ENCODE measurements around the gene AGER.
"Not testable (repeated sequence)": the region's sequence is repeated elsewhere in the genome, so short reads cannot be mapped to it uniquely, and the experiment has no call there.

AGER gene

GRCh38 chr6:32198866-32199265, 14.8 kb upstream of the AGER start:
- no peak for DNase-seq (ENCODE audit: low read depth)

DNA sequence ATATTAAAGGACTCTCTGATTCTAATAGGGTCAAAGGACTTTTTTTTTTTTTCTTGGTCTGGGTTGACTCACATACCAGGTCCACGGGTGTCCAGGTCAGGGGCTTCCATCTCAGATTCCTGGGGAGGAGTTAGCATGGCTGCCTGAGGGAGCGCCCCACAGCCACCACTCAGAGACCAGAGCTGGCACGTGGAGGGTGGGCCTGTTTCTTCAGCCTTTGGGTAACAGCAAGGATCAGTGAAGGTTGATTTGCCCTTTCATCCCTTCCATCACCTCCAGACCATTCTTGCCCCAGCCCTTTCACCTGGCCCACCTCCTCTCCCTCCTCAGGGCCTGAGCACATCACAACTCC, 14.3 kb upstream of the AGER start:
- no peak for DNase-seq (ENCODE audit: low read depth)

DNA sequence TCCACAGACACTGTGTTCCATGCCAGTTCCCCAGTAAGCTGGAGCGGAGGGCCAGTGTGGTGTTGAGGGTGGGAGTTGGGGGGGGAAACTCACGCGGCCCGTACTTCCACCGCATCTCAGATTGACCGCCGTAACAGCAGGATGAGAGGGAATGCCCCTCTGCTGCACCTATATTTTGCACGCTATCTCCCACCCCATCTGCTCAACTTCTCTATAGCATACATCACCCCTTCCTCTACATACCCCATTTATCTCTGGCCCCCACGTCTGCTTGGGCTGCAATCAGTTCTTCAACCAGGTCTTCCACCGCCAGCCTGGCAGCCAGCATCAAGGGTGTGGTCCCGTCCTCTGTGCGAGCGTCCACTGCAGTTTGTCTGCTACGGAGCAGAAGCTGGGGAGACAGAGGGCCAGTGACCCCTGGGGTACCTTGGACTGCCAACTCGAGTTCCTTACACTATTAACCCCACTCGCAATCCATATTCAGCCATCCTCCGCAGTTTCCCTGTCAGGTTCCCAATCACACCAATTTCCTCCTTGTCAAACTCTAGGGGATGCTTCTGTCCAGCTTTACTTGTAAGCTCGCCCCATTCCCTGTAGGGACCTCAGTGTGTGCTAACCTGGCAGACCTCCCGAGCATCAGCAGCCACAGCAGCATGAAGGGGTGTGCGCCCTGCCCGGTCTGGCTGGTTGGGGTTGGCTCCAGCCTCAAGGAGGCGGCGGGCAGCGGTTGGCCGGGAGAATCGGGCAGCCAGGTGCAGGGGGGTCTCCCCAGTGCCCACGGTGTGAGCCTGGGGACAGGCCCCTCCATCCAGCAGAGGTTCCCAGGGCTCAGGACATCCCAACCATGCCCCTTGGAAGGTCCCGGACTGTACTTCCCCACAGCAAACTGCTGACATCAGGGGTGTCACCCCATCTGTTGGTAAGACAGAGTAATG, 12.9 kb upstream of the AGER start:
- no peak for DNase-seq (ENCODE audit: low read depth)

DNA sequence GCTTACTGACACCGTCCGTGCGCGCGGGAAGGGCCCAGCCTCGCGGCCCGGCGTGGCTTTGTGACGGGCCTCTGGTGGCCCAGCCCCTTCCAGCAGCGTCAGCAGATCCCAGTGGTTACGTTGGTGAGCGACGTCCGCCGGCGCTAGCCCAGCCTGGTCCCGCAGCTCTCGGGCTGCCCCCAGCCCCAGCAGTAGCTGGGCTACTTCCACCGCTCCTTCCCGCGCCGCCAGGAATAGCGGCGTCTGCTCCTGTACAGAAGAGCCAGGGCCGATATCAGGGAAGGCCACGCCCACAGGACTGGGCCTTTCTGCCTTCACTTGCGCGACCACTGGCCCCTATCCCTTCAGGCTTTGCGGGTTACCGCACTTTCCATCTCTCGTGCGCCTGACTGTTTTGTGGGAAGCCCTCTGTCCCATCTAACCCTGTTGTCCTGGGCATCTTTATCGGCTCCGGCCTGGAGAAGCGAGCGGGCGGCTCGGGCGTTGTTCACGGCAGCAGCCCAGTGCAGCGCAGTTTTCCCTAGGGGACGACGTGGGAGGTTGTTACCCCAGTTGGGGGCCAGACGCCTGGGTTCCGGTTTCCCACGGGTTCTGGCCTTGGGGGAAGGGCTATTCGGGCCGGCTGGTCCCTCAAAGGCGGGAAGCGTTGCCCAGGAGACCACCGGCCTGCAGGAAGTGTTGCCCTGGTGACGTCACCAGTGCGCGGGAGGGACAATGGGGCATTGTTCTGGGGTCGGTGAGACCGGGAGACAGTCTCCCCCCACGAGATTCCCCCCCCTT, 12.0 kb upstream of the AGER start:
- DNase-seq (ENCODE audit: low read depth), result no peak

GRCh38 chr6:32195652-32195901, 11.5 kb upstream of the AGER start:
- peak; percentile 98 for DNase-seq (ENCODE audit: low read depth)

DNA sequence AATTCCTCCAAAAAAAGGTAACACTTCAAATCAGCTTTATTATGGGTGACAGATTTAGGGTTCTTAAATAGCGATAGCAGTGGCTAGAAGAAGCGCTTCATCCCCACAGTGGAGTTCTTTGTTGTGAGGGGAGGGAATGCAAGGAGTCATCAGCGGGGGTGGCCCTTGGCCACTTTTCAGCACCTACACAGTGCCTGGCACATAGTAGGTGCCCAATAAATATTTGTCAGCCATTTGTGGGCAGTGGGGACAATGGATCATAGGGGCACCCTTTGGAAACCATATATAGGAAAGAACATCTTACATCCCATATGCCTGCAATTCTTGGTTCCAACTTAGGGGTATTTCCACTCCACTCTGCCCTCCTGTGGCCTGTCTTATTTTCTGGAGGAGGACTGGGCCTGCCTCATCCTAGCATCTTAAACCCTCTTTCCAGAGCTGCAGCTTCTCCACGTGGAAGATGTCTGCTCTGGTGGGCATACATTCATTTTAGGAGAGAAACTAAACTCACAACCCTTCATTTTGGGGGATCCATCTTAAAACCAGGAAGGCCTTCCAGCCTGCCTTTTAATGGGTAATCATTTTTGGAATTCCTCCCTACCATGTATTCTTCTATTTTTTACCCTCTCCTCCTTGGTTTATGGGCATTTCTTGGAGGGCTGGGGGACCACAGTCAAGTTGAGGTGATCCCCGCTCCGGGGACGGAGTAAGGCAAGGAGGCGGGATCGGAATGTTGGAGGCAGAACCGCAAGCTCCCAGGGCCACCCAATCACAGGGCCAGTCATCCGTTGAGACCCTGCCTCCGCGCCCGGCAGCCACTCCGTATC, 11.0 kb upstream of the AGER start:
- no peak for DNase-seq (ENCODE audit: low read depth)

DNA sequence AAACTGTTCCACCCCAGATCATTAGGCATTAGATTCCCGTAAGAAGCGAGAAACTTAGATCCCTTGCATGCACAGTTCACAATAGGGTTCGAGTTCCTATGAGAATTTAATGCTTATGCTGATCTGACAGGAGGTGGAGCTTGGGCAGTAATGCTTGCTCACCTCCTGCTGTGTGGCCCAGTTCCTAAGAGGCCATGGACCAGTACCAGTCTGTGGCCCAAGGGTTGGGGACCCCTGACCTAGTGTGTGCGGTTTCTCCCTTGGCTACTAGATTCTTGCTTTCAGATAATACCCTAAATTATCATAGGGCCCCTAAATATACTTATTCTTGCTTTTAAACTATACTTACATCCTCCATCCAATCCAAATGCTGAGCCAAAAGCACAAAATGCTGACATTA, 10.3 kb upstream of the AGER start:
- no peak for DNase-seq (ENCODE audit: low read depth)

GRCh38 chr6:32193096-32193495, 9.0 kb upstream of the AGER start:
- not testable (repeated sequence) for DNase-seq (ENCODE audit: low read depth)

GRCh38 chr6:32192608-32193039, 8.6 kb upstream of the AGER start, which contains the start of gene GPSM3:
Gene GPSM3, minus strand, starts transcription at chr6:32192643. Its CDS starts 130 bp downstream, at chr6:32192513.
- no peak for DNase-seq (ENCODE audit: low read depth)

DNA sequence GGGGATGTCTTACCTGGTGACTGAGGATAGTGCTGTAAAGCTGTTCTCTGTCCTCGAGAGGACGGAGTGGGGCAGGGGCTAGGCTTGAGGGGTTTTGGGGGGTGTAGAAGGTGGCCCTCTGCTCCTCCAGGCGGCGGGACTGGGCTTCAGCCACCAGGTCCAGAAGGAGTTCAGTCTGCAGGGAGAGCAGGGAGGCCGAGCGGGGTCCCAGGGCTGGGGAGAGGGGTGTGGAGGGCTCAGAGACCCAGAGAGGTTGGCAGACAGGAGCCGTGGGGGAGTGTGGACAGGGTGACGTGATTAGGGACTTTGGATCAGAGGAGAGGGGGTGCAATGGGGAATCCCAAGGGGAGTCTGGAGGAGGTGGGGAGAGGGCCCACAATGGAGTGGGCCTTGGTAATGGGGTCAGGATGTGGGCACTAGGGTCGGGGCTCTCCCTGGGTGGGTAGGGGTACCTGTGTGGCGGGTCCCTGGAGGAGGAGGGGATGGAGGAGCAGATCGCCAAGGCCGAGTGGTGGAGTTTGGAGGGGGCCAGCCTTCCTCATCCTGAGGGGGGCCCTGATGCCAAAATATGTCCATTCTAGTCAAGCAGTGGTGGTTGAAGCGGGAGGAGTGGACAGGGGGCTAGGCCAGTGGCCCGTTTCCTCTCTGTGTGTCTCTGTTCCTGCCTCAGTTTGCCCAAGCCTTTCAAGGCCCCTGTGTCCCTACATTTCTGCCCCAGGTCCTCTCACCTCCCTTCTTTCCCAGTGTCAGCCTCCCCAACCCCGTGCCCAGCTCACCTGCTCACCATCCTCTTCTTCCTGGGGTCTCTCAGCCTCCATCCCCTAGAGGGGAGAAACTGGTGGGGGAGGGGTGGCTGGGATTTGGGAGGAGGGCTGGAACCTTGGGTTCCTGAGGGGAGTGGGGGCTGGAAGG, 7.9 kb upstream of the AGER start:
- DNase-seq (ENCODE audit: low read depth), result no peak

GRCh38 chr6:32190911-32191677, 7.0 kb upstream of the AGER start:
- no peak for DNase-seq (ENCODE audit: low read depth)

- DNase-seq (ENCODE audit: low read depth), result peak; percentile 54
Observed at GRCh38 chr6:32190054-32190851, 6.2 kb upstream of the AGER start, which contains the start of gene PBX2. Gene PBX2, minus strand, starts transcription at chr6:32190202. Its CDS starts 287 bp downstream, at chr6:32189915.

DNA sequence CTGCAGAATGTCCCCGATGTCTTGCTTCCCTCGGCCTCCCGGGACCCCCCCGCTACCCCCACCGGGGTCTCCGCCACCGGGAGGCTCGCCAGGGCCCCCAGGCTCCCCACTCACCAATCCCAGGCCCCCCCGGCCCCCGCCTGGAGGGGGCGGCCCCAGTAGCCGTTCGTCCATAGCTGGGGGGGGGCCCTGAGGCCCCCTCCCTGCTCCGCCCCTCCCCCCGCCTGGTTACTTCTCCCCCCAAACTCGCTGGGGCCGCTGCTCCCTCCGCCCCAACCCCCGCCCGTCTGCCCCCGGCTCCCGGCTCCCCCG, 5.6 kb upstream of the AGER start:
- no peak for DNase-seq (ENCODE audit: low read depth)

DNA sequence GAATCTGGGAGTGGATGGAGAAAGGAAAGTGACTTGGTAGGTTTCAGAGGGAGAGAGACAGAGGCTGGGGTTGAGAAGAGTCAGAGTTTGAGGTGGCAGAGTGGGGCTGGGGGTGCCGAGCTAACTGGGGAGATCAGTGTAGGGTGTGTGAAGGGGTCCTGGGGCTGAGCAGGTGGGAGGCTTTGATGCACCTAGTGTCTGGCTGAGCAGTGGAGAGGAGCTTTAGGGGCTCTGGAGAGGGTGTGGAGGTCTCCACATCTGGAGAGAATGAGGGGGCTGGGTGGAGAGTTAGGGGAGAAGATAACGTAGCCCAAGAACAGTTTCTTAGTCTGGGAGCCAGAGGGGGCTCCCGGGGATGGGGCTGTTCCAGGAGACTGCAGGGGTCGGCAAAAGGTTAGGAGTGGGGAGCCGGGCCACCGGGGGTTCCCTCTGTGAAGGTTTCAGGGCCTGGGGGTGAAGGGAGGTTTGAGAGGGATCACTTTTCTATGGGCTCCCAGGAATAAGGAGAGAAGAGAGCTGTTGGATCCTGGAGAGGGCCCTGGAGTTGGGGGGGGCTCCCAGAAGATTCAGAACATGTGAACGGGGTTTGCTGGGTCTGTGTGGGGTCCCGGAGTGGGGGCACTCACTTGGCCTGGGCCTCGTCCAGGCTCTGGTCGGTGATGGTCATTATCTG, 5.2 kb upstream of the AGER start:
- DNase-seq (ENCODE audit: low read depth), result no peak

DNA sequence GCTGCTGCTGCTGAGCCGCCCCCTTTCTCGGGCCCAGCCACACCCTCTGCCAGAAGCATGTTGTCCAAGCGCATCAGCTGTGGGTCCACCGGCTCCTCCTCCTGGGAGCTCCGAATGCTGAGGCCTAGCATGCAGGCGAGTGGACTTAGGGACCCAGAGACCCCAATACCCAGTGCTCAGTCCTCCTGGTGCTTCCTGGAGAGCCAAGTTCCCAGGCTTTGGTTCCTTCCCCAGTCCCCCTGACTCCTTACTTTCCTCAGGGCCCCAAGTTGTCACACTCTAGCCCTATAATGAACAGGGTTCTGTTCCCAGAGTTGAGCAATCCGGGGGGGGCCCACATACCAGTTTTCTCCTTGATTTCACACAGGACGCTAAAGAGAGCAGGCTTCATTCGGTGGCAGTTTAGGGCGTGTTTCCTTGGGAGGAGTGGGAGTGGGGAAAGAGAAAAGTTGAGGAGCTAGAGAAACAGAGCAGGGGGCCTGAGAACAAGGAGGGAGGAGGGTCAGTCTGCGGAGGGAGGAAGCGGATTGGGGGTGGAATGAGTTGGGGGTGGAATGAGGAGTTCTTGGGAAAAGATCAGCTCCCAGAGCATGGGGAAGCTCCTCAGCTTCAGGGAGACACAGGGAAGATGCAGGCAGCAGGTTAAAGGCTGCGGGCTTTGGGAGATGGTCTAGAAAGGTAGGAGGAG, 4.5 kb upstream of the AGER start:
- no peak for DNase-seq (ENCODE audit: low read depth)

DNA sequence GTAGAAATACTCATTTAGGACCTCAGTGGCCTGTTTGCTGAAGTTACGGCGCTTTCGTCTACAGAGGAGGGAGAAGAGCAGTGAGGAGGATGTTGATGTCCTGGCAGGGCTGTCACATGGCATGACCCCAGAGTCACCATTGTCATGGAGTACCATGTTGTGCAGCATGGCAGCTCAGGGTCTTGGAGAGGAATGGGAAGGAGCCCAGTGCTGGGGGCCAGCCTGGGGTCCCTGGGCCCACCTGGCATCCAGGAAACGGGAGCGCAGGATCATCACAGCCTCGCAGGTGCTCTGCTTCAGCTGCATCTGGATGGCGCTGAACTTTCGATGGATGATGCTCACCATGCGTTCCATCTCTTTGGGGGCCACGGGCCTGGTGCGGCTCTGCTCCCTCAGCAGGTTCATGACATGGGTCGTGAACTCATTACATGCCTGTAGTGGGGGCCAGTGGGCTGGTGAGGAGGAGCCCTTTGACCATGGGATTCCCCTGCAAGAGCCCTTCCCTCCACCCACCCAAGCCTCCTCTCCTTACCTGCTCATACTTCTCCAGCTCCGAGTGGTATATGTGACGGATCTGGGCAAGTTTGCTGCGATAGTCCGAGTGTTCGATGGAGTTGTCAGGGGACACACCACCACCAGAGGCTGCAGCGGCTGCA, 3.8 kb upstream of the AGER start:
- DNase-seq (ENCODE audit: low read depth), result not testable (repeated sequence)

DNA sequence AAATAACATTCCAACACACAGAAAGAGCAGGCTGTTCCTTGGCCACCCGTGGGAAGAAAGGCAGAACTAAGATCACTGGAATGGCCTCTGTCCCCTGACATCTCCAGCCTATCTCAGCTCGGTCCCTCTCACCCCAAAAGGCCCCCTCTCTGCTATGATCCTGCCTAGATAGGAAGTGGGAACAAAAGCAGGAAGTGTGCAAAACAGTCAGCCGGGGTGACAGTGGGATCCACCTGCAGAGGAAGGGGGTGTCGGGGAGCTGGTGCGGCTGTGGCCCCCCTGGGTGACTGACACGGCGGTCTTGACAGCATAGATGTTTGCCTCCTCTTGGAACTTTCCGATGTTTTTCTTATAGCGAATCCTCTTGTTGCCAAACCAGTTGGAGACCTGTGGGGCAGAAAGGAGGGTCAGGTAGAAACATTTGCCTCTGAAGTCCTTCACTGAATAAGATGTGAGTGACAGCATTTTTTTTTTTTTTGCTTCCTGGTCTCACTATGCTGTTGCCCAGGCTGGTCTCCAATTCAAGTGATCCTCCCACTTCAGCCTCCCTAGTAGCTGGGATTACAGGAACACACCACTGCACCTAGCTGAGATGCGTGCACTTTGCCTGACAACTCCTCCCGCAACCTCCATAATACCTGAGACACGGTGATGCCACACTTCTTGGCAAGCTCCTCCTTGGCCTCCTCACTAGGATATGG, 3.1 kb upstream of the AGER start:
- no peak for DNase-seq (ENCODE audit: low read depth)
